Neural cell (in vitro differentiated cells): Measurements from ENCODE around the gene ROBO4. TPM values are rescaled to one million over a fixed set of nuclear protein-coding genes. Genes with fewer than 3 reads are reported as not detected.

ENCODE experiments used
- H2AFZ ChIP-seq: fragments of 200-600, 300-800 bp; sonication (generic), shearing (Covaris generic); 2 replicates; pipeline ENCODE4 v1.6.0; 2014; ENCODE audit warnings: low read depth, mild to moderate bottlenecking, antibody characterized with exemption, low read length, moderate library complexity
- H3F3A ChIP-seq: fragments of 200-600 bp; shearing (Covaris generic); 2 replicates; pipeline ENCODE4 v1.6.1; 2016; ENCODE audit warnings: mild to moderate bottlenecking, moderate library complexity, mixed read lengths, antibody characterized with exemption, low read length; ENCODE audit not compliant: insufficient read depth, poor library complexity, severe bottlenecking
- H3K27ac ChIP-seq: fragments of 200-600, 300-800 bp; sonication (generic), shearing (Covaris generic); 2 replicates; pipeline ENCODE4 v1.5.1; 2014; ENCODE audit warnings: mild to moderate bottlenecking, low read length, moderate library complexity
- H3K27me3 ChIP-seq: fragments of 300-800, 200-600 bp; sonication (generic), shearing (Covaris generic); 2 replicates; pipeline ENCODE4 v1.6.0; 2014; ENCODE audit warnings: mild to moderate bottlenecking, low read depth, low read length, moderate library complexity; ENCODE audit not compliant: insufficient read depth
- H3K36me3 ChIP-seq: fragments of 300-800, 200-600 bp; sonication (generic), shearing (Covaris generic); 2 replicates; pipeline ENCODE4 v1.5.1; 2014; ENCODE audit warnings: mild to moderate bottlenecking, antibody characterized with exemption, low read length, moderate library complexity; ENCODE audit not compliant: insufficient read depth
- H3K4me2 ChIP-seq: fragments of 300-800, 200-600 bp; sonication (generic), shearing (Covaris generic); 2 replicates; pipeline ENCODE4 v1.6.0; 2014; ENCODE audit warnings: mild to moderate bottlenecking, low read length
- H3K4me3 ChIP-seq: fragments of 300-800, 200-600 bp; sonication (generic), shearing (Covaris generic); 2 replicates; pipeline ENCODE4 v1.5.1; 2014; ENCODE audit warnings: mild to moderate bottlenecking, low read length, moderate library complexity
- H3K79me2 ChIP-seq: fragments of 200-600 bp; shearing (Covaris generic); replicated peaks from 2 replicates; pipeline ENCODE4 v1.6.0; 2014; ENCODE audit warnings: mild to moderate bottlenecking, low read length, moderate library complexity; ENCODE audit not compliant: insufficient read depth
- H3K9ac ChIP-seq: fragments of 300-800, 200-600 bp; sonication (generic), shearing (Covaris generic); 2 replicates; pipeline ENCODE4 v1.6.1; 2016; ENCODE audit warnings: mild to moderate bottlenecking, low read length, mixed read lengths
- H3K9me2 ChIP-seq: fragments of 200-600 bp; shearing (Covaris generic); 2 replicates; pipeline ENCODE4 v1.6.1; 2016; ENCODE audit warnings: mild to moderate bottlenecking, low read length, mixed read lengths; ENCODE audit not compliant: insufficient read depth
- H3K9me3 ChIP-seq: fragments of 200-600, 300-800 bp; sonication (generic), shearing (Covaris generic); 2 replicates; pipeline ENCODE4 v1.6.1; 2016; ENCODE audit warnings: mild to moderate bottlenecking, mixed run types, low read length, moderate library complexity, mixed read lengths
- H4K20me1 ChIP-seq: fragments of 200-600 bp; shearing (Covaris generic); 2 replicates; pipeline ENCODE4 v1.6.1; 2016; ENCODE audit warnings: mild to moderate bottlenecking, mixed run types; ENCODE audit not compliant: insufficient read depth
- EP300 ChIP-seq: fragments of 450-650 bp; conservative IDR thresholded peaks from 2 replicates; pipeline ENCODE4 v1.6.1; 2014; ENCODE audit warnings: antibody characterized with exemption, mild to moderate bottlenecking, moderate library complexity; ENCODE audit not compliant: poor library complexity, severe bottlenecking
- EZH2 ChIP-seq: fragments of 200-600, 300-800 bp; shearing (Covaris generic), sonication (generic); IDR thresholded peaks from 2 replicates; pipeline ENCODE4 v1.6.1; 2014; ENCODE audit warnings: antibody characterized with exemption, low read length, borderline replicate concordance, mild to moderate bottlenecking; ENCODE audit not compliant: insufficient read depth, poor library complexity, severe bottlenecking
- MXI1 ChIP-seq: fragments of 450-650 bp; conservative IDR thresholded peaks from 2 replicates; pipeline ENCODE4 v1.6.1; 2014; ENCODE audit warnings: antibody characterized with exemption, mild to moderate bottlenecking; ENCODE audit not compliant: poor library complexity, severe bottlenecking
- POLR2AphosphoS5 ChIP-seq: IDR thresholded peaks from 2 replicates; pipeline ENCODE4 v1.6.1; 2012
- RAD21 ChIP-seq: fragments of 450-650 bp; conservative IDR thresholded peaks from 2 replicates; pipeline ENCODE4 v1.6.1; 2014; ENCODE audit warnings: antibody characterized with exemption, mild to moderate bottlenecking, moderate library complexity
- SMC3 ChIP-seq: fragments of 450-650 bp; conservative IDR thresholded peaks from 2 replicates; pipeline ENCODE4 v1.6.1; 2014; ENCODE audit warnings: antibody characterized with exemption, mild to moderate bottlenecking, moderate library complexity; ENCODE audit not compliant: poor library complexity
- TAF1 ChIP-seq: IDR thresholded peaks from 2 replicates; pipeline ENCODE4 v1.6.1; 2012; ENCODE audit warnings: low read depth
- polyA plus RNA-seq: library from polyadenylated mRNA; depleted of rRNA; stranded (reverse); fragments of >200 nt; gene quantifications from 2 replicates; pipeline ENCODE4 v1.2.3, GENCODE V29; 2014
- TF ChIP-seq, protein P1 (sequence below): IDR thresholded peaks from 2 replicates; pipeline ENCODE4 v1.6.1; 2012; ENCODE audit warnings: borderline replicate concordance
- TF ChIP-seq, protein P2 (sequence below): fragments of 450-650 bp; IDR thresholded peaks from 2 replicates; pipeline ENCODE4 v1.5.1; 2014; ENCODE audit warnings: antibody characterized with exemption, mild to moderate bottlenecking, moderate library complexity; ENCODE audit not compliant: poor library complexity, severe bottlenecking

Gene ROBO4
- polyA plus RNA-seq, 1 donor from 2014 or later, result not detected

DNA sequence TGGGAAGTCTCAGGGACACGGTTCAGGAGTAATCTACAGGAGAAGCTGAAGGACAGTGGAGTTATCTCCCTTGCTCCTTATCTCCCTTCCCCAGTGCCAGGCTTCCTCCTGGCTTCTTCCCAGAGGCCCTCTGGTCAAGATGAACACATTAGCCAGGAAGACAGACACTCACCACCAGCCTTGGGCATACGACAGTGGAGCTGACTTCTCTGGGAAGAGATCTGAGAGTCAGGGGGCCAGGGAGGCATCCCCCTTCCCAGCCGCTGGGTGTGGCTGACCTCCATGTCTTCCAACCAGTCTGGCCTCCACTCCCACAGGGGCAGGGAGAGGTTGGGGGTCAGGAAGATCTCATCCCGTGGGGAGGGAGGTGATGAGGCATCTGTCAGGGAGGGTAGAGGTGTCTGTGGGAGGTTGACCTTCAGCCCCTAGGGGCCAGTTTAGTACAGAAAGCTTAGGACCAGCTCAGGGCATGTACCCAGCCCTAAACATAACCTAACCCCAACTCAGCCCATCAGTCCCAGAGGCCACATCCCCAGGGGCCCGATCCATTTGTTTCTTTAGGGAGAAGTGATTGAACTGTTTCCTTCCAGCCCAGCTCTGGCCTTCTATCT lies 12.7 kb downstream of the ROBO4 start:
- TF ChIP-seq EZH2, result no peak
- TF ChIP-seq EP300, result no peak
- TF ChIP-seq POLR2AphosphoS5, result no peak
- TF ChIP-seq, protein P1, sequence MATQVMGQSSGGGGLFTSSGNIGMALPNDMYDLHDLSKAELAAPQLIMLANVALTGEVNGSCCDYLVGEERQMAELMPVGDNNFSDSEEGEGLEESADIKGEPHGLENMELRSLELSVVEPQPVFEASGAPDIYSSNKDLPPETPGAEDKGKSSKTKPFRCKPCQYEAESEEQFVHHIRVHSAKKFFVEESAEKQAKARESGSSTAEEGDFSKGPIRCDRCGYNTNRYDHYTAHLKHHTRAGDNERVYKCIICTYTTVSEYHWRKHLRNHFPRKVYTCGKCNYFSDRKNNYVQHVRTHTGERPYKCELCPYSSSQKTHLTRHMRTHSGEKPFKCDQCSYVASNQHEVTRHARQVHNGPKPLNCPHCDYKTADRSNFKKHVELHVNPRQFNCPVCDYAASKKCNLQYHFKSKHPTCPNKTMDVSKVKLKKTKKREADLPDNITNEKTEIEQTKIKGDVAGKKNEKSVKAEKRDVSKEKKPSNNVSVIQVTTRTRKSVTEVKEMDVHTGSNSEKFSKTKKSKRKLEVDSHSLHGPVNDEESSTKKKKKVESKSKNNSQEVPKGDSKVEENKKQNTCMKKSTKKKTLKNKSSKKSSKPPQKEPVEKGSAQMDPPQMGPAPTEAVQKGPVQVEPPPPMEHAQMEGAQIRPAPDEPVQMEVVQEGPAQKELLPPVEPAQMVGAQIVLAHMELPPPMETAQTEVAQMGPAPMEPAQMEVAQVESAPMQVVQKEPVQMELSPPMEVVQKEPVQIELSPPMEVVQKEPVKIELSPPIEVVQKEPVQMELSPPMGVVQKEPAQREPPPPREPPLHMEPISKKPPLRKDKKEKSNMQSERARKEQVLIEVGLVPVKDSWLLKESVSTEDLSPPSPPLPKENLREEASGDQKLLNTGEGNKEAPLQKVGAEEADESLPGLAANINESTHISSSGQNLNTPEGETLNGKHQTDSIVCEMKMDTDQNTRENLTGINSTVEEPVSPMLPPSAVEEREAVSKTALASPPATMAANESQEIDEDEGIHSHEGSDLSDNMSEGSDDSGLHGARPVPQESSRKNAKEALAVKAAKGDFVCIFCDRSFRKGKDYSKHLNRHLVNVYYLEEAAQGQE, result no peak
- no peak for TF ChIP-seq TAF1
- TF ChIP-seq SMC3, result no peak
- no peak for TF ChIP-seq MXI1
- TF ChIP-seq, protein P2, sequence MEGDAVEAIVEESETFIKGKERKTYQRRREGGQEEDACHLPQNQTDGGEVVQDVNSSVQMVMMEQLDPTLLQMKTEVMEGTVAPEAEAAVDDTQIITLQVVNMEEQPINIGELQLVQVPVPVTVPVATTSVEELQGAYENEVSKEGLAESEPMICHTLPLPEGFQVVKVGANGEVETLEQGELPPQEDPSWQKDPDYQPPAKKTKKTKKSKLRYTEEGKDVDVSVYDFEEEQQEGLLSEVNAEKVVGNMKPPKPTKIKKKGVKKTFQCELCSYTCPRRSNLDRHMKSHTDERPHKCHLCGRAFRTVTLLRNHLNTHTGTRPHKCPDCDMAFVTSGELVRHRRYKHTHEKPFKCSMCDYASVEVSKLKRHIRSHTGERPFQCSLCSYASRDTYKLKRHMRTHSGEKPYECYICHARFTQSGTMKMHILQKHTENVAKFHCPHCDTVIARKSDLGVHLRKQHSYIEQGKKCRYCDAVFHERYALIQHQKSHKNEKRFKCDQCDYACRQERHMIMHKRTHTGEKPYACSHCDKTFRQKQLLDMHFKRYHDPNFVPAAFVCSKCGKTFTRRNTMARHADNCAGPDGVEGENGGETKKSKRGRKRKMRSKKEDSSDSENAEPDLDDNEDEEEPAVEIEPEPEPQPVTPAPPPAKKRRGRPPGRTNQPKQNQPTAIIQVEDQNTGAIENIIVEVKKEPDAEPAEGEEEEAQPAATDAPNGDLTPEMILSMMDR, result no peak
- no peak for TF ChIP-seq RAD21
- H4K20me1 ChIP-seq, result no peaks in the 10 kb centered on the region
- no peaks in the 10 kb centered on the region for H3K79me2 ChIP-seq
- no peaks in the 10 kb centered on the region for H3K9me3 ChIP-seq
- H3K27ac ChIP-seq, result no peak overlapping the region
- H3K27me3 ChIP-seq, result no peaks in the 10 kb centered on the region
- H3K9ac ChIP-seq, result no peak overlapping the region
- no peak overlapping the region for H2AFZ ChIP-seq
- H3K4me3 ChIP-seq, result no peak overlapping the region
- no peaks in the 10 kb centered on the region for H3F3A ChIP-seq
- H3K36me3 ChIP-seq, result no peaks in the 10 kb centered on the region
- H3K4me2 ChIP-seq, result no peak overlapping the region
- no peaks in the 10 kb centered on the region for H3K9me2 ChIP-seq

DNA sequence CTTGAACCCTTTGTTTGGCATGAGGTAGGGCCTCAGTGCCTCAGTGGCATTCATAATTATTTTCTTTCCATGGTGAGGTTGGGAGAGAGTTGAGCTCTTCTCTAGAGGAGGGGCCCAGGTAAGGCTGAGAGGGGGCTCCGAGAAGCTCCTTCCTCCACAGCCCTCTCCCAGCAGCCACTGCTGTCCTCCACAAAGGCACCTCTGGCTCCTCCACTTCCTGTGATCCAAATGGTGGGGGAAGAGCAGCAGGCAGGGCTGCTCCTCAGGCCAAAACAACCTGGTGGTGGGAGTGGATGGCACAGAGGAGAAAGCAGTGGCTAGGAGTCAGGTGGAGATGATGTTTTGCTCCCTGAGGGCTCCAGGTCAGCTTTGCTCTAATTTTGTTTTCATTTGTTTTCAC lies 13.3 kb downstream of the ROBO4 start:
- H3K27me3 ChIP-seq, result no peaks in the 10 kb centered on the region
- H2AFZ ChIP-seq, result no peak overlapping the region
- no peaks in the 10 kb centered on the region for H3K79me2 ChIP-seq
- no peak overlapping the region for H3K4me2 ChIP-seq
- TF ChIP-seq POLR2AphosphoS5, result no peak
- no peak for TF ChIP-seq SMC3
- no peak for TF ChIP-seq EP300
- no peak for TF ChIP-seq EZH2
- TF ChIP-seq MXI1, result no peak
- no peak for TF ChIP-seq RAD21
- TF ChIP-seq TAF1, result no peak
- TF ChIP-seq, protein P2, result no peak
- TF ChIP-seq, protein P1, result no peak
- no peaks in the 10 kb centered on the region for H3F3A ChIP-seq
- H3K9me2 ChIP-seq, result no peaks in the 10 kb centered on the region
- no peaks in the 10 kb centered on the region for H3K36me3 ChIP-seq
- no peaks in the 10 kb centered on the region for H4K20me1 ChIP-seq
- no peak overlapping the region for H3K27ac ChIP-seq
- no peaks in the 10 kb centered on the region for H3K9me3 ChIP-seq
- H3K4me3 ChIP-seq, result no peak overlapping the region
- no peak overlapping the region for H3K9ac ChIP-seq
